H1 (cell line): ENCODE measurements around the gene PGF. TPM values are rescaled to one million over a fixed set of nuclear protein-coding genes. Genes with fewer than 3 reads are reported as not detected.

Experiments used
- CTCF ChIA-PET: fragments of 300-600 bp; sonication (Branson Sonifier 250); formaldehyde crosslinking; loops from one replicate; lab custom pipeline; 2021; ENCODE audit not compliant: partially characterized antibody; lab: Charles Lee
- POLR2A ChIA-PET: fragments of 300-600 bp; sonication (Branson Sonifier 250); formaldehyde crosslinking; loops from one replicate; lab custom pipeline; 2021; ENCODE audit warnings: inconsistent platforms; ENCODE audit not compliant: partially characterized antibody; lab: Charles Lee
- DNase-seq, 2 experiments: peaks; one replicate each; pipeline versions ENCODE4 v3.0.0 to v3.0.0-alpha.2; 2010 to 2022; ENCODE audit warnings: low spot score in 2 of 2, low read depth in 1 of 2, mixed read lengths in 1 of 2
- FAIRE-seq: peaks from 2 replicates; lab custom pipeline; 2011; peaks lifted over from hg19 to GRCh38; lab: Jason Lieb, UNC
- H2AFZ ChIP-seq: 2 replicates; pipeline ENCODE4 v1.8.1; 2012; ENCODE audit warnings: low read length, inconsistent platforms
- H2AK5ac ChIP-seq: 2 replicates; pipeline ENCODE4 v1.6.1; 2013; ENCODE audit warnings: low read depth, low read length
- H2BK120ac ChIP-seq: replicated peaks from 2 replicates; pipeline ENCODE3; 2013; ENCODE audit warnings: low read depth, low read length, inconsistent platforms
- H2BK12ac ChIP-seq: 2 replicates; pipeline ENCODE4 v1.6.1; 2013; ENCODE audit warnings: low read depth, low read length
- H2BK15ac ChIP-seq: 2 replicates; pipeline ENCODE4 v1.6.1; 2013; ENCODE audit warnings: low read length
- H2BK20ac ChIP-seq: 2 replicates; pipeline ENCODE4 v1.6.1; 2013; ENCODE audit warnings: low read length
- H2BK5ac ChIP-seq: 2 replicates; pipeline ENCODE4 v1.6.1; 2013; ENCODE audit warnings: low read depth, low read length
- H3K14ac ChIP-seq: 2 replicates; pipeline ENCODE4 v1.6.1; 2013; ENCODE audit warnings: inconsistent platforms; ENCODE audit not compliant: insufficient read length
- H3K18ac ChIP-seq: 2 replicates; pipeline ENCODE4 v1.6.1; 2013; ENCODE audit warnings: low read length; ENCODE audit errors: extremely low read depth
- H3K23ac ChIP-seq: 2 replicates; pipeline ENCODE4 v1.6.1; 2013; ENCODE audit warnings: inconsistent platforms; ENCODE audit not compliant: insufficient read length
- H3K23me2 ChIP-seq: 2 replicates; pipeline ENCODE4 v1.6.1; 2013; ENCODE audit warnings: low read depth, low read length
- H3K27ac ChIP-seq: 2 replicates; pipeline ENCODE4 v1.6.1; 2011; ENCODE audit warnings: low read depth, low read length, inconsistent platforms
- H3K27me3 ChIP-seq, 4 experiments: replicated peaks in 1 of 4; 1 replicate in 1 of 4; 2 replicates in 3 of 4; pipeline versions ENCODE4 v1.6.1 to v1.8.1; 2011 to 2013; ENCODE audit warnings: low read length in 3 of 4, mild to moderate bottlenecking in 3 of 4, inconsistent platforms in 2 of 4, mixed read lengths in 2 of 4, moderate library complexity in 1 of 4; ENCODE audit not compliant: control insufficient read depth in 3 of 4, insufficient read depth in 3 of 4; ENCODE audit errors: extremely low read depth in 1 of 4
- H3K36me3 ChIP-seq, 4 experiments: 2 replicates each; pipeline versions ENCODE4 v1.6.1 to v1.8.1; 2011 to 2013; ENCODE audit warnings: mild to moderate bottlenecking in 4 of 4, low read length in 3 of 4, moderate library complexity in 2 of 4, control low read depth in 1 of 4, inconsistent platforms in 1 of 4; ENCODE audit not compliant: insufficient read depth in 4 of 4, control insufficient read depth in 2 of 4
- H3K4ac ChIP-seq: replicated peaks from 2 replicates; pipeline ENCODE3; 2013; ENCODE audit warnings: low read length, low read depth, mixed read lengths, inconsistent platforms; ENCODE audit not compliant: insufficient read length
- H3K4me1 ChIP-seq, 4 experiments: replicated peaks in 1 of 4; 1 replicate in 1 of 4; 2 replicates in 3 of 4; pipeline versions ENCODE4 v1.6.1 to v1.8.1; 2011 to 2013; ENCODE audit warnings: low read length in 3 of 4, inconsistent platforms in 2 of 4, mixed read lengths in 1 of 4; ENCODE audit not compliant: insufficient read depth in 4 of 4, control insufficient read depth in 3 of 4
- H3K4me2 ChIP-seq, 2 experiments: 2 replicates each; pipeline versions ENCODE4 v1.6.1 to v1.8.1; 2011 to 2013; ENCODE audit warnings: low read depth in 2 of 2, low read length in 2 of 2, control low read depth in 1 of 2, inconsistent platforms in 1 of 2, mild to moderate bottlenecking in 1 of 2; ENCODE audit not compliant: insufficient read depth in 1 of 2
- H3K4me3 ChIP-seq, 4 experiments: fragments of 200-600, 300-600 bp in 1 of 4; sonication (generic), shearing (Covaris generic), sonication (Bioruptor Twin) in 1 of 4; 2 replicates each; pipeline versions ENCODE4 v1.5.1 to v1.8.1; 2011 to 2016; ENCODE audit warnings: low read length in 4 of 4, low read depth in 3 of 4, control low read depth in 2 of 4, inconsistent platforms in 2 of 4, mild to moderate bottlenecking in 2 of 4, mixed read lengths in 1 of 4, moderate library complexity in 1 of 4; ENCODE audit not compliant: insufficient read depth in 2 of 4; ENCODE audit errors: extremely low read depth in 1 of 4
- H3K56ac ChIP-seq: replicated peaks from 2 replicates; pipeline ENCODE3; 2013; ENCODE audit warnings: low read depth, mild to moderate bottlenecking, mixed read lengths, low read length, inconsistent platforms; ENCODE audit not compliant: insufficient read length
- H3K79me1 ChIP-seq: 2 replicates; pipeline ENCODE4 v1.6.1; 2013; ENCODE audit warnings: low read depth, low read length, control low read depth
- H3K79me2 ChIP-seq, 2 experiments: 2 replicates each; pipeline versions ENCODE4 v1.6.1 to v1.8.1; 2012 to 2013; ENCODE audit warnings: low read length in 2 of 2, mild to moderate bottlenecking in 2 of 2, inconsistent platforms in 1 of 2; ENCODE audit not compliant: insufficient read depth in 2 of 2, control insufficient read depth in 1 of 2
- H3K9ac ChIP-seq, 4 experiments: replicated peaks in 1 of 4; 1 replicate in 1 of 4; 2 replicates in 3 of 4; pipeline versions ENCODE4 v1.6.1 to v1.8.1; 2011 to 2013; ENCODE audit warnings: low read depth in 3 of 4, low read length in 3 of 4, control low read depth in 2 of 4, mild to moderate bottlenecking in 2 of 4, moderate library complexity in 2 of 4, inconsistent platforms in 1 of 4; ENCODE audit errors: extremely low read depth in 1 of 4
- H3K9me3 ChIP-seq, 2 experiments: 2 replicates each; pipeline versions ENCODE4 v1.6.1 to v1.8.1; 2012 to 2013; ENCODE audit warnings: mild to moderate bottlenecking in 2 of 2, moderate library complexity in 2 of 2, control low read depth in 1 of 2, inconsistent platforms in 1 of 2, low read depth in 1 of 2, low read length in 1 of 2, mixed read lengths in 1 of 2; ENCODE audit not compliant: insufficient read depth in 2 of 2
- H4K20me1 ChIP-seq, 2 experiments: replicated peaks in 1 of 2; 2 replicates each; pipeline versions ENCODE3 to v1.8.1; 2011 to 2013; ENCODE audit warnings: inconsistent platforms in 2 of 2, low read length in 2 of 2, mild to moderate bottlenecking in 1 of 2; ENCODE audit not compliant: insufficient read depth in 2 of 2, control insufficient read depth in 1 of 2
- H4K5ac ChIP-seq: 2 replicates; pipeline ENCODE4 v1.6.1; 2013; ENCODE audit warnings: low read length, low read depth, mixed read lengths, inconsistent platforms; ENCODE audit not compliant: insufficient read length
- H4K8ac ChIP-seq: 2 replicates; pipeline ENCODE4 v1.8.0; 2013; ENCODE audit warnings: mild to moderate bottlenecking, moderate library complexity, low read length, inconsistent platforms; ENCODE audit not compliant: insufficient read depth; ENCODE audit errors: extremely low read depth
- H4K91ac ChIP-seq: replicated peaks from 2 replicates; pipeline ENCODE3; 2013; ENCODE audit warnings: low read length, mixed read lengths, inconsistent platforms; ENCODE audit not compliant: insufficient read length
- BACH1 ChIP-seq: IDR thresholded peaks from 2 replicates; pipeline ENCODE4 v1.6.1; 2012; ENCODE audit warnings: low read length, improper control_type of control experiment
- CREB1 ChIP-seq: IDR thresholded peaks from 2 replicates; pipeline ENCODE4 v1.6.1; 2012; ENCODE audit warnings: inconsistent platforms
- FOSL1 ChIP-seq: IDR thresholded peaks from 2 replicates; pipeline ENCODE4 v1.6.1; 2011; ENCODE audit warnings: mild to moderate bottlenecking, low read depth, low read length, moderate library complexity; ENCODE audit not compliant: insufficient read depth
- KDM1A ChIP-seq: fragments of 200-600, 300-600 bp; sonication (generic); IDR thresholded peaks from 2 replicates; pipeline ENCODE4 v1.7.1; 2016; ENCODE audit warnings: mild to moderate bottlenecking, low read length, borderline replicate concordance
- RAD21 ChIP-seq, 2 experiments: IDR thresholded peaks in 1 of 2; conservative IDR thresholded peaks in 1 of 2; 2 replicates each; pipeline ENCODE4 v1.6.1; 2011; ENCODE audit warnings: low read depth in 2 of 2, low read length in 2 of 2, improper control_type of control experiment in 1 of 2, inconsistent platforms in 1 of 2, mild to moderate bottlenecking in 1 of 2, moderate library complexity in 1 of 2
- SP1 ChIP-seq: IDR thresholded peaks from 2 replicates; pipeline ENCODE4 v1.6.1; 2011; ENCODE audit warnings: low read depth, low read length
- TAF7 ChIP-seq: optimal IDR thresholded peaks from 2 replicates; pipeline ENCODE3; 2011; ENCODE audit warnings: low read depth, mild to moderate bottlenecking, inconsistent platforms, low read length, moderate library complexity, borderline replicate concordance
- WGBS, 2 experiments: shearing (Covaris generic) in 1 of 2; methylation state at CpG; one replicate each; pipeline versions ENCODE4 v1.1.6 to v1.1.7; 2013 to 2015; ENCODE audit warnings: low lambda C conversion rate in 2 of 2, mixed read lengths in 2 of 2, inconsistent platforms in 1 of 2, low coverage in 1 of 2, missing lambda C conversion rate in 1 of 2; ENCODE audit not compliant: insufficient replicate concordance in 2 of 2, insufficient coverage in 1 of 2, insufficient read length in 1 of 2; ENCODE audit errors: extremely low coverage in 1 of 2, missing lambda C conversion rate in 1 of 2; 5-methylcytosine and 5-hydroxymethylcytosine counted together
- polyA plus RNA-seq, 7 experiments: library from polyadenylated mRNA; depleted of rRNA in 3 of 7; stranded (reverse) in 5 of 7; unstranded in 2 of 7; fragments of >200 nt in 5 of 7; fragments of 200-250 nt in 2 of 7; gene quantifications; 1 replicate in 5 of 7; 2 replicates in 1 of 7; 4 replicates in 1 of 7; pipeline versions ENCODE4 v1.2.1 to v1.2.3, GENCODE V29; 2011 to 2013; ENCODE audit warnings: missing spikeins in 2 of 7, mixed read lengths in 2 of 7
- total RNA-seq: library from RNA; stranded (reverse); fragmentation: NEBNext Ultra II Directional; extraction: Animal tissue kit (Norgen Biotek cat#: 25700); gene quantifications from 2 replicates; pipeline ENCODE4 v1.2.1, GENCODE V29; 2021
- TF ChIP-seq, protein P1 (sequence below), 3 experiments: IDR thresholded peaks; 1 replicate in 2 of 3; 2 replicates in 1 of 3; pipeline versions ENCODE4 v1.5.1 to v1.6.1; 2011; ENCODE audit warnings: low read length in 3 of 3, mild to moderate bottlenecking in 3 of 3, inconsistent platforms in 2 of 3, low read depth in 1 of 3, moderate library complexity in 1 of 3; ENCODE audit not compliant: insufficient read depth in 1 of 3; ENCODE audit errors: control extremely low read depth in 1 of 3

Gene PGF
- total and polyA plus RNA-seq, 2 of the 8 experiments (the other 6 are each of a cell fraction or from before 2014, with no cell fraction given): 2.1 to 4.1 TPM

DNA sequence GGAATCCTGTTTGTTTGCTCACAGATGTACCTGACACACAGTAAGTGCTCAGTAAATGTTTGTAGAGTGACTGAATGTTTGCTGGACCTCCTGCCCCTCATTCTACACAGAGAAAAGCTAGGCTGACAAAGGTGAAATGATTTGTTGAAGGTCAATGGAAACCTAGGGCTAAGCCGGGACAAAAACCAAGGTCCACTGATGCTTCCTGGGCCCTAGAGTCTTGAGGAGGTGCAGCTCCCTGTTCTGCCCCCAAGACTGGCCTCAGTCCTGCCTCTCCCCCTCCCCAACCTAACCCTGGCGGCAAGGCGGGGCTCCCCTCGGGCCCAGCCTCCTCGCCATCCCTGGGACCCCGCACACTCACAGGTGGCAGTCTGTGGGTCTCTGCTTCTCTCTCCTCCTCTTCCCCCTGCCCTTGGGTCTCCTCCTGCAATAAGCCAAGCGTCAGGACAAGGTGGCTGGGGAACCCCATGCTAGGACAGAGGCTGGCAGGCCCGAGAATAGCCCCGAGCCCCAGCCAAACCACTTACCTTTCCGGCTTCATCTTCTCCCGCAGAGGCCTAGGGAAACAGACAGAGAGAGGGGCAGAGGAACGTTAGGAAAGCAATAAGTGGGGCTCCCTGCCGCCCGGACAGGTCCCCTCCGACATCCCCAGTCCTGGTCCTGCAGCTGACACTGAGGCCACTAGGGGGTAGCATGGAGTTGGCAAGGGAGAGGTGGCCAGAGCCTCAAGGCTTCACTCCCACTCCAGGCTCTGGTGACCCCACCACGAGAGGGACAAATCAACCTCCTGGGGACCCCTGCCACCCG lies 9.3 kb downstream of the PGF start:
- ChIA-PET POLR2A (interaction anchor here (0.8 to 1.8 kb wide), 8 partner anchors 9 to 122 kb away, joined by 3 to 6 read pairs (median 3); partner anchors contain the start of genes PGF and RPS6KL1), CTCF (interaction anchor here (0.6 to 11.9 kb wide), 46 partner anchors 9 to 373 kb away, joined by 3 to 146 read pairs (median 7); partner anchors contain the start of genes ACYP1, EIF2B2, PGF and RPS6KL1)
- H3K23me2 ChIP-seq: no peaks in the 10 kb centered on the region
- no peaks in the 10 kb centered on the region for H3K79me1 ChIP-seq
- peak overlapping the region; percentile 89; the same call in 1 of the 2 replicates for H2AFZ ChIP-seq
- no peak overlapping the region for H2BK5ac ChIP-seq
- peak; percentile 42 for FAIRE-seq
- no peak overlapping the region for H3K14ac ChIP-seq
- no peak overlapping the region for H3K9ac ChIP-seq
- no peak overlapping the region for H2BK120ac ChIP-seq
- no peak overlapping the region for H2AK5ac ChIP-seq
- H3K23ac ChIP-seq: no peak overlapping the region
- no peak overlapping the region for H2BK20ac ChIP-seq
- 0 out of 2 replicates have a peak overlapping the region, but pooled peaks have one; percentile 40 for H4K8ac ChIP-seq
- no peaks in the 10 kb centered on the region for H3K36me3 ChIP-seq
- no peaks in the 10 kb centered on the region for H4K20me1 ChIP-seq
- no peak overlapping the region for H3K27ac ChIP-seq
- peak overlapping the region in 1 of 2 experiments; percentile 50; a peak in 1 of 4 replicates for H3K4me2 ChIP-seq
- no peak overlapping the region for H2BK12ac ChIP-seq
- no peak overlapping the region for H3K56ac ChIP-seq
- H3K4ac ChIP-seq: no peak overlapping the region
- no peaks in the 10 kb centered on the region for H3K9me3 ChIP-seq
- H2BK15ac ChIP-seq: 0 out of 2 replicates have a peak overlapping the region, but pooled peaks have one; percentile 72
- peaks cover 0 to 6% (median 2%) of the 10 kb centered on the region in 4 experiments; a peak in 3 of 7 replicates for H3K4me1 ChIP-seq
- no peaks in the 10 kb centered on the region for H3K79me2 ChIP-seq
- H3K4me3 ChIP-seq: no peak overlapping the region
- no peak overlapping the region for H4K91ac ChIP-seq
- H3K27me3 ChIP-seq: no peaks in the 10 kb centered on the region
- H3K18ac ChIP-seq: no peak overlapping the region
- DNase-seq: peak; percentile 41 to 95
- H4K5ac ChIP-seq: no peak overlapping the region
- 48% methylated on average over 17 of the region's 17 CpGs; no CpG with 5 or more reads in 1 of the 2 experiments for WGBS, 2 experiments
- peak; percentile 54; the same call in 1 of the 2 replicates for TF ChIP-seq KDM1A
- no peak for TF ChIP-seq FOSL1
- TF ChIP-seq RAD21 (IDR thresholded peaks at IDR 0.05 in 1 of 2, conservative IDR thresholded peaks at IDR 0.05 in 1 of 2; ENCODE audit: low read depth in 2 of 2, low read length in 2 of 2): peak; percentile 85 to 91
- TF ChIP-seq, protein P1, sequence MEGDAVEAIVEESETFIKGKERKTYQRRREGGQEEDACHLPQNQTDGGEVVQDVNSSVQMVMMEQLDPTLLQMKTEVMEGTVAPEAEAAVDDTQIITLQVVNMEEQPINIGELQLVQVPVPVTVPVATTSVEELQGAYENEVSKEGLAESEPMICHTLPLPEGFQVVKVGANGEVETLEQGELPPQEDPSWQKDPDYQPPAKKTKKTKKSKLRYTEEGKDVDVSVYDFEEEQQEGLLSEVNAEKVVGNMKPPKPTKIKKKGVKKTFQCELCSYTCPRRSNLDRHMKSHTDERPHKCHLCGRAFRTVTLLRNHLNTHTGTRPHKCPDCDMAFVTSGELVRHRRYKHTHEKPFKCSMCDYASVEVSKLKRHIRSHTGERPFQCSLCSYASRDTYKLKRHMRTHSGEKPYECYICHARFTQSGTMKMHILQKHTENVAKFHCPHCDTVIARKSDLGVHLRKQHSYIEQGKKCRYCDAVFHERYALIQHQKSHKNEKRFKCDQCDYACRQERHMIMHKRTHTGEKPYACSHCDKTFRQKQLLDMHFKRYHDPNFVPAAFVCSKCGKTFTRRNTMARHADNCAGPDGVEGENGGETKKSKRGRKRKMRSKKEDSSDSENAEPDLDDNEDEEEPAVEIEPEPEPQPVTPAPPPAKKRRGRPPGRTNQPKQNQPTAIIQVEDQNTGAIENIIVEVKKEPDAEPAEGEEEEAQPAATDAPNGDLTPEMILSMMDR (IDR thresholded peaks at IDR 0.05; ENCODE audit: control extremely low read depth in 1 of 3, insufficient read depth in 1 of 3, low read depth in 1 of 3, low read length in 3 of 3): peak in 2 of 3 experiments; percentile 93 to 97; a peak in 3 of 4 replicates
- peak; percentile 22; the same call in 1 of the 2 replicates for TF ChIP-seq CREB1
- TF ChIP-seq SP1: 0 out of 2 replicates have a peak, but pooled peaks have one; percentile 24
- peak; percentile 81 for TF ChIP-seq TAF7
- TF ChIP-seq BACH1: no peak
